B cell (primary cell): ENCODE results near the gene DEFB131B. TPM values are rescaled to one million over a fixed set of nuclear protein-coding genes. Genes with fewer than 3 reads are reported as not detected.

ENCODE experiments used
- polyA plus RNA-seq: library from polyadenylated mRNA; depleted of rRNA; stranded (reverse); fragments of >200 nt; gene quantifications from 2 replicates; pipeline ENCODE4 v1.2.3, GENCODE V29; 2012
- small RNA-seq: library from RNA; depleted of rRNA; stranded (forward); fragments of <200 nt; gene quantifications from one replicate; pipeline ENCODE3, GENCODE V24; 2012; ENCODE audit warnings: low replicate concordance, low read depth; ENCODE audit not compliant: insufficient read length
- total RNA-seq, 2 donors: library from RNA; stranded (reverse); fragments of 120-200 nt in 1 of 2; gene quantifications; 1 replicate in 1 of 2; 2 replicates in 1 of 2; pipeline versions ENCODE4 v1.2.3 to v1.2.4, GENCODE V29; 2013 to 2022

The DEFB131B gene
- total and polyA plus RNA-seq, 2 donors (not counting 1 experiment from before 2014, with no cell fraction given), result not detected

Small RNAs within 50 kb of the gene (small RNA-seq; reads per million reads assigned to genes)
- gene RNA5SP342, result not detected

Other genes starting within 250 kb of the DEFB131B start
- gene DEFB108B, start 45.3 kb upstream of the DEFB131B start, total RNA-seq, result not detected in 2 replicates
- gene DEFB108B, start 45.3 kb upstream of the DEFB131B start, polyA plus RNA-seq, result not detected in 2 replicates
- 33.2 and 34.2 TPM in 2 replicates for gene XNDC1N, start 50.1 kb downstream of the DEFB131B start, total RNA-seq
- gene XNDC1N, start 50.1 kb downstream of the DEFB131B start, polyA plus RNA-seq, result 5.8 and 6.6 TPM in 2 replicates
- 54.5 and 56.0 TPM in 2 replicates for gene RNF121, start 50.6 kb downstream of the DEFB131B start, total RNA-seq
- 29.0 and 31.7 TPM in 2 replicates for gene RNF121, start 50.6 kb downstream of the DEFB131B start, polyA plus RNA-seq
- 25.9 and 30.7 TPM in 2 replicates for gene IL18BP, start 120.5 kb downstream of the DEFB131B start, total RNA-seq
- gene IL18BP, start 120.5 kb downstream of the DEFB131B start, polyA plus RNA-seq, result 23.3 and 37.3 TPM in 2 replicates
- 297 and 300 TPM in 2 replicates for gene NUMA1, start 202.1 kb downstream of the DEFB131B start, total RNA-seq
- 168 and 186 TPM in 2 replicates for gene NUMA1, start 202.1 kb downstream of the DEFB131B start, polyA plus RNA-seq
- 5.5 and 7.7 TPM in 2 replicates for gene LRRC51, start 202.4 kb downstream of the DEFB131B start, total RNA-seq
- 1.3 and 1.4 TPM in 2 replicates for gene LRRC51, start 202.4 kb downstream of the DEFB131B start, polyA plus RNA-seq
- gene LAMTOR1, start 224.8 kb downstream of the DEFB131B start, total RNA-seq, result 71.0 and 78.4 TPM in 2 replicates
- 71.6 and 104 TPM in 2 replicates for gene LAMTOR1, start 224.8 kb downstream of the DEFB131B start, polyA plus RNA-seq
- gene TOMT, start 227.5 kb downstream of the DEFB131B start, total RNA-seq, result not detected in 2 replicates
- gene TOMT, start 227.5 kb downstream of the DEFB131B start, polyA plus RNA-seq, result not detected in 2 replicates
- 27.1 and 29.2 TPM in 2 replicates for gene ANAPC15, start 234.2 kb downstream of the DEFB131B start, total RNA-seq
- gene ANAPC15, start 234.2 kb downstream of the DEFB131B start, polyA plus RNA-seq, result 27.7 and 30.0 TPM in 2 replicates